GM18907 (cell line): ENCODE measurements around the gene ARHGEF16.

Experiments used
- ATAC-seq: cut with Tn5 transposase; IDR thresholded peaks from one replicate; pipeline ENCODE4 v1.9.1; 2021; ENCODE audit warnings: mild to moderate bottlenecking, moderate library complexity; ENCODE audit not compliant: unreplicated experiment

The ARHGEF16 gene

GRCh38 chr1:3455670-3456448, 1.4 kb downstream of the ARHGEF16 start:
- ATAC-seq: no peak

- ATAC-seq: no peak
These were observed 2.0 kb downstream of the ARHGEF16 start for GRCh38 chr1:3456449-3456963.

GRCh38 chr1:3456964-3457909, 2.8 kb downstream of the ARHGEF16 start:
- ATAC-seq: no peak

GRCh38 chr1:3457910-3458883, 3.7 kb downstream of the ARHGEF16 start:
- no peak for ATAC-seq

GRCh38 chr1:3459051-3459908, 4.8 kb downstream of the ARHGEF16 start:
- no peak for ATAC-seq

- ATAC-seq: no peak
These were observed 5.6 kb downstream of the ARHGEF16 start for GRCh38 chr1:3459940-3460671.

GRCh38 chr1:3460672-3461131, 6.2 kb downstream of the ARHGEF16 start:
- ATAC-seq: no peak

GRCh38 chr1:3461238-3461933, 6.9 kb downstream of the ARHGEF16 start:
- no peak for ATAC-seq

GRCh38 chr1:3461934-3462275, 7.4 kb downstream of the ARHGEF16 start:
- ATAC-seq: no peak

- ATAC-seq: no peak
These were observed 8.0 kb downstream of the ARHGEF16 start for GRCh38 chr1:3462356-3463012.

- no peak for ATAC-seq
These were observed 8.5 kb downstream of the ARHGEF16 start for GRCh38 chr1:3463013-3463385.

- ATAC-seq: no peak
These were observed 9.0 kb downstream of the ARHGEF16 start for GRCh38 chr1:3463408-3463863.

- no peak for ATAC-seq
These were observed 9.6 kb downstream of the ARHGEF16 start for GRCh38 chr1:3463891-3464648.

GRCh38 chr1:3464649-3465025, 10.2 kb downstream of the ARHGEF16 start:
- ATAC-seq: no peak

- ATAC-seq: no peak
These were observed 10.8 kb downstream of the ARHGEF16 start for GRCh38 chr1:3465091-3465934.

GRCh38 chr1:3465935-3466321, 11.5 kb downstream of the ARHGEF16 start:
- ATAC-seq: no peak
